Epithelial cell of prostate (primary cell): ENCODE data around the gene POLD2.
"Not testable (repeated sequence)": the region's sequence is repeated elsewhere in the genome, so short reads cannot be mapped to it uniquely, and the experiment has no call there.

Source experiments
- DNase-seq: peaks from one replicate; pipeline ENCODE4 v3.0.0-alpha.2; 2011; ENCODE audit warnings: low read depth, low spot score
- H3K27ac ChIP-seq: fragments of 450-650 bp; 2 replicates; pipeline ENCODE4 v1.5.1; 2017; ENCODE audit warnings: mild to moderate bottlenecking

POLD2 gene

DNA sequence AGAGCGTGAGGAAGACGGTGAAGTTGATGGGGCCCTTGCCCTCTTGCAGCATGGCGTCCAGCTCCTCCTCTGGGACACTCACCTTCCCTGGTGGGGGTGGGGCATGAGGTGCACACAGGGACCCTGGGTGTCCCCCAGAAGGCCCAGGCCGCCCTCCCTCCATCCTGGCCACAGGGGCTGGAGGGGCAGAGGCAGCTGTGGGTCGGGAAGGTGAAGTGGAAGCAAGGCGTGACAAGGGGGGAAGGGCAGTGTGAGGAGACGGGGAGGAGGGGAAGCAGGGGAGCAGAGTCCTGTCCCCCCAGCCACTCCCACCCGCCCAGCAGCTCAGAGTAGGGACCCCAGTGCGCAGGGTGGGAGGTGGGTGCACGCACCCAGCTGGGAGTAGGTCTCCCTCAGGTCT, 17.0 kb upstream of the POLD2 start:
- no peak overlapping the region for H3K27ac ChIP-seq
- DNase-seq = no peak

DNA sequence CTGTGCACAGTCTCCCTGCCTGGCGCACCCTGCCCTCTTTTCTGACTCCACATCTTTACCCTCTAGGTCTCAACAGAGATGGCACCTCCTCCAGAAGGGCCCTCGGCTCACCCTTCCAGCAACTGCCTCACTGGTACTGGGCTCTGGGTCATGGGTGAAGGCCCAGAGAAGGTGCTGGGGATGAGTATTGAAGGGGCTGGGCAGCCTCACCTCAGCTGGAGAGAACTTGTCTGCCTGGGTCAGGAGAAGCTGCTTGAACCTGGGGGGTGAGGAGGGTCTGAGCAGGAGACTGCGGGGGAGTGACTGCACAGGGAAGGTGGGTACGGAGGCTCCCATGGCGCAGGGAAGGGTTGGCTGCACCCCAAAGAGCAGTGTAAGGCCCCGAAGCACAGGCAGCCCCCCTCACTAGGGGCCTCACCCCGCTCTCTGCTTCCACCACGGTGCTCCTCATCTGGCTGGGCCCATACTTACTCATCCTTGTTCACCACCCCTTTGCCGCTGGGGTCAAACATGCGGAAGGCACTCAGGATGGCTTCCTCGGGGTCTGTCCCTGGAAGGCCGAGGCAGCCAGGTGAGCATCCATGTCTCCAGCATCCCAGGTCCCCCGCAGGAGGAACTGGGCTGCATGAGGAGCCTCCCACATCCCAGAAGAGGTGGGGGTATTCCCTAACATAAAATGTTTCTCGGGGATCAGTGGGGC, 16.1 kb upstream of the POLD2 start:
- no peak overlapping the region for H3K27ac ChIP-seq

DNA sequence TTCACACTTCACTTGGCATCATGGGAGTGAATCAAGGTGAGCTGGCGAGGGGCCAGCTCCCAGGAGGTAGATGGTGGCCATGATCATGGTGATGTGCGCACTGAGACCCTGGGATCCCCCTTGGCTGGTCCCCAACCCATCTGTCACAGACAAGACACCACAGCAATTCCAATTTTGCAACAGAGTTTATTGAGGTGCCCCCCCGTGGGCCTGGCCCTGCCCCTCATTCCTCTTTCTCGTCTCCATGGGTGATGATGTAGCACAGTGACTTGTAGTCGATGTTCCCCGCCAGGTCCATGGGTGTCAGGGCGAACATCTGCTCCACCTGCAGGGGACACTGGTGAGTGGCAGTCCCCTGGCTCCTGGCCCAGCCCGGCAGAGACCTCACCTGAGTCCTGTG, 15.3 kb upstream of the POLD2 start:
- H3K27ac ChIP-seq = no peak overlapping the region
- DNase-seq = no peak

More for the DNA sequence above, 16.1 kb upstream of the POLD2 start:
- no peak for DNase-seq

DNA sequence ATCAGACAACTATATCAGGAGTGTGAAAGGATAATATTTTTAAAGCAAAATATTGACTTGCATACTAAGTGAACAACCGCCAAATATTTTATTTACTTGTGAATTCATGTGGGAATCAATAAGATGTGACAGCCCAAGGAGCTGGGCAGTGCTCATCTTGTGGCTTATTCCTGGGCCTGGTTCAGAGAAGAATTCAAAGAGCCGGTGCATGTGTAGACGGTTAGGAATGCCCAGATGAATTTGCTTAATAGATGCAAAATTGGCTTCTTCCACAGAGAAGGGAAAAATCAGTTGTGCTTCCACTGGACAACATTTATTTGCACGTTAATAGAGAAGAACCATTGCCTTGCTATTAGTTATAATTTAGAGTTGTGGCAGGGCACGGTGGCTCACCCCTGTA, 13.4 kb upstream of the POLD2 start:
- H3K27ac ChIP-seq = no peak overlapping the region
- DNase-seq = no peak

DNA sequence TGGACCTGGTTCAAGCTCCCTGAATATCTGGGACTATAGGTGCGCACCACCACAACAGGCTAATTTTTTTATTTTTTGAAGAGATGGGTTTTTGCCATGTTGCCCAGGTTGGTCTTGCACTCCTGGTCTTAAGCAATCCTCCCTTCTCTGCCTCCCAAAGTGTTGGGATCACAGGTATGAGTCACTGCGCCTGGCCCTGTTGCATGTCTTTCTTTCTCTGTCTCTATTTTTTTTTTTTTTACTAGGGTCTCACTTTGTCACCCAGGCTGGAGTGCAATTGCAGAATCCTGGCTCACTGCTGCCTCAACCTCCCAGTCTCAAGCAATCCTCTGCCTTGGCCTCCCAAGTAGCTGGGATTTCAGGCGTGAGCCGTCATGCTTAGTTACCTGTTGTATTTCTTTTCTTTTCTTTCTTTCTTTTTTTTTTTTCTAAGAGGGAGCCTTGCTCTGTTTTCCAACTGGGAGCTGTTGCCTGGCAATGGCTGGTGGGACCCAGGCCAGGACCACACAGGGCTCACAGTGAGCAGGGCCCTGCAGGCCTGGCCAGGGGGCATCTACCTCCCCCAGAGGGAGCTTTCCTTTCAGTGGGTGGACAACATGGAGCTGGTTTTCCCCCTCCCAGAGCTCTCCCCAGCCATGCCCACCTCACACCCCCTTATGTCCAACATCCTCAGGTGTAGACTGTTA, 11.7 kb upstream of the POLD2 start:
- DNase-seq = no peak
- no peak overlapping the region for H3K27ac ChIP-seq

DNA sequence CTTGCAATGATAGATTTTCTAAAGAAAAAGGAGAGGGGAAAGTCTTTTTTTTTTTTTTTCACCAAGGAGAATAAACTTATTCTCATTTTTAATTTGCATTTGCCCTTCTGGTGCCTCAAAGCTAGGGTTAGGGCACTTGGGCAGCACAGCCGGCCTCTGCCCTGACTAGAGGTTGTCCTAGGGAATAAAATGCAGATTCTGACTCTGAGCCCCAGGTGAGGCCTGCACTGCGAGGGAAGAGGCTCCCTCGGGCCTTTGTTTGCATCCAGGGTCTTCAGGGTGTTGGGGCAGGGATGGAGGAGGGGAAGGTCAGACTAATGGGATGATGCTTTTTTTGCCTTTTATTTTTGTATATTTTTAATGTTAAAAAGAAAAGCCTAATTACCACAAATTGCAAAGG, 9.9 kb upstream of the POLD2 start:
- DNase-seq = no peak
- H3K27ac ChIP-seq = no peak overlapping the region

DNA sequence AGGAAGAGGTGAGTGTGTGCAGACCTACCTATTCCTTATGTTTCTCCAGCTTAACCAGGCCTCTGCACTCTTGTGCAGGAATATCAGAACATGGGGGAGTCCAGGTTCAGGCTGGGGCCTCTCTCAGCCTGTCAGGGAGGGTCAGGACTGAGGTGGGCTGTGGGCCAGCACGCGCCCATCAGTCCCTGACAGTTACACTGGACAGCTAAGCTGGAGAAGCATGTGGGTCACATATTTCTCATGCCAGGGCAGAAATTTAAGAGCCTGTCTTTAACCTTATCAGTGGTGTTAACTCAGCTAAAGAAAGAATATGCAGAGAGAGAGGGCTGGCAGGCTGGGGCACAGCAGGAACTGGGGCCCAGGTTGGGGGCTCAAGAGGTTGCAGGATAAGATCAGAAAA, 8.7 kb upstream of the POLD2 start:
- no peak overlapping the region for H3K27ac ChIP-seq
- no peak for DNase-seq

DNA sequence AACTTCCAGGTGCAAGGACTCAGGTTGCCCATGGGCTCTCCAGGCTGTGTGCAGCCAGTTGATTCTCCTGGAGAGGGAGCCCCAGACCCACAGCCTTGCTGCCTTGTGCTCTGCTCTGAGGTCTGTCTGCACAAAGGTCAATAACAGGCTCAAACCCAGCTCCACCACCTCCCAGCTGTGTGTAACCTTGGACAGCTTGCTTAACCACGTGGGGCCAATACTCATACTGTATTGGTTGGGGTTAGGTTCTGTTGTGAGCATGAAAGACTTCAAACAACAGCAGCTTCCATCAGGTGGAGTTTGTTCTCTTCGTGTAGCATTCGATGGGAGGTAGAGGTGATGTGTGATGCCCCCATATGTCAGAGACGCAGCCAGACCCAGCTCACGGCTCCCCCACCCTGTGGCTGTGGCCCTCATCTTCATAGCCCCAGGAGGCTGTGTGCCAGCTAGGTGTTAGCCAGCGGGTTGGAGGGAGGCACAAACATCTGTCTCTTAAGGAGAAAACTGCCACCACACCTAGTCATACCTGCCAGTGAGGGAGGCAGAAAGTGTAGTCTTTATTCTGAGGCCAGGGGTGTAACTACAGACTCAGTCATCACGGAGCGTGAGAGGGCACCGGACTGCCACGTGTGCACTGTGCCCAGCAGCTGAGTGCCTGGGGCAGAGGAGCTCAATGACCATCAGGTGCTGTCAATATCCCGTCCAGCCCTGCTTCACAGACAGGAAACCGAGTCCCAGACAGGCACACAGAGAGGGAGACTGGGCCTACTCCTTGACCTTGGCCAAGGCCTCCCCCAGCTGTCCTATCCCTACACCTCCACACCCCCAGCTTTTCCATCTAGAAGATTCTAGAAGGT, 8.1 kb upstream of the POLD2 start:
- no peak for DNase-seq
- no peak overlapping the region for H3K27ac ChIP-seq

DNA sequence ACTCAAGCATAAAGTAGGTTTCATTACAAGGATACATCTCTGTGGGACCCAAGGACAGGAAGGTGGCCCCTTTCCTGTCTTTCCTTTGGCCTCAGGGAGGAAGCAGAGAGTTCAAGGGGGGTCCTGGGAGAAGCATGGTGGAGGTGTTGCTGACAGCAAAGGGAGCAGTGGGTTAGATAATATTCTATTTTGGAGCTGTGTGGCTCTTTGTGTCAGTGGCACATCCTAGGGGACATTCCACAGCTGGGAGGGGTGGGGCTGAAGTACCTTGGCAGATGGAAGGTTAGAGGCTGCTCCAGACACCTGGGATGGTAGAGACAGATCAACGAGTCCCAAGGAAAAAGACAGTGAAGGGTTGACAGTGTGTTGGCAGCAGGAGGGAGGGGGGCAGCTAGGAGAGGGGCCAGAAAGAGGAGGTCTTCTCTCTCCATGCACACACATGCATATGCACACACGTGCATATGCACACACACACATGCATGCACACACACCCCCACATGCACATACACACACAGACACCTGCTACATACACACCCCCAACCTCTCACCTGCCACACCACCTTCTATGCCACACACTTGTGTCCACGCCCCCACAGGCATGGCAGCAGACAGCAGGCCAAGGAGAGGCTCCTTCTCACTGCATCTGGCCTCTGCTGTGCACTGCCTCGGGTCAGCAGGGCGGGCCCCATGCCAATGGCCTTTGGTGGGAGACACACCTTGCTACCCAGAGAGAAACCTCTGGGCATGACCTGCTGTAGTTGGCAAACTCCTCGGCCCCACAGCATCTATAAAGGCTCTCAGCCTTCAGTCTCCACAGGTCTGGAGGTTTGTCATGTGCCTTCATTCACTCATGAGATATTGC, 5.6 kb upstream of the POLD2 start:
- no peak overlapping the region for H3K27ac ChIP-seq
- no peak for DNase-seq

DNA sequence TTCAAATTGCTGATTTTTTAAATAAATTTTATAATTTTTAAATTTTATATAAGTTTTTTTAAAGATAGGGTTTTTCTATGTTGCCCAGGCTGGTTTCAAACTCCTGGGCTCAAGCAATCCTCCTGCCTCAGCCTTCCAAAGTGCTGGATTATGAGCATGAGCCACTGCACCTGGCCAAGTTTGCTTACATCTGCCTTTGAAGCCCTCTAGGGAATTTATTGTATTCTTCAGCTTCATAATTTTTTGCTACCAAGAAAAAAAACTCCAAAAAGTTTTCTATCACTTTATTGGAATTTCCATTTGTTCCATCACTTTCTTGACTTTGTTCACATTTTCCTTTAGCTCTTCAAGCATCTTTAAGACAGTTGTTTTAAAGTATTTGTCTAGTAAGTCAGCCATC, 3.8 kb upstream of the POLD2 start:
- H3K27ac ChIP-seq = no peak overlapping the region
- no peak for DNase-seq

DNA sequence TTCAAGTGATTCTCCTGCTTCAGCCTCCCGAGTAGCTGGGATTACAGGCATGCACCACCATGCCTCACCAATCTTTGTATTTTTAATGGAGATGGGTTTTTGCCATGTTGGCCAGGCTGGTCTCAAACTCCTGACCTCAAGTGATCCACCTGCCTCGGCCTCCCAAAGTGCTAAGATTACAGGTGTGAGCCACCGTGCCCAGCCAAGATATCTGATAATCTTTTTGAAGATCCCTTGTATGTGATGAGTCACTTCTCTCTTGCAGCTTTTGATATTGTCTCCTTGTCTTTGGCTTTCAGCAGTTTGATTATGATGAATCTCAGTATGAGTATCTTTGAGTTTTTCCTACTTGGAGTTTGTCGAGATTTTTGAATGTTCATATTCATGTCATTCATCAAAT, 3.2 kb upstream of the POLD2 start:
- H3K27ac ChIP-seq, DNase-seq: not testable (repeated sequence)

DNA sequence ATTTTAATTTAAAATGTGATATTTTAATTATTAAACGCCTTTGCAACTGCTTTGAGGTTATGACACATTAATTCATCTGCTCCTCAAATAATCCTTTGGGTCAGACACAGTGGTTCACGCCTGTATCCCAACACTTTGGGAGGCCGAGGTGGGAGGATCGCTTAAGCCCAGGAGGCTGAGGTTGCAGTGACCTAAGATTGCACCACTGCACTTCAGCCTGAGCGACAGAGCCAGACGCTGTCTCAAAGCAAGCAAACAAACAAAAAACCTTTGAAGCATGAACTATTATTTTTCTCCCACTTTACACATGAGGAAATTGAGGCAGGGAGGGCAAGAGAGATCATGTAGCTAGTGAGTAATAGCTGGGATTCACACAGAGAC, 1.5 kb upstream of the POLD2 start:
- H3K27ac ChIP-seq = no peak overlapping the region
- no peak for DNase-seq

DNA sequence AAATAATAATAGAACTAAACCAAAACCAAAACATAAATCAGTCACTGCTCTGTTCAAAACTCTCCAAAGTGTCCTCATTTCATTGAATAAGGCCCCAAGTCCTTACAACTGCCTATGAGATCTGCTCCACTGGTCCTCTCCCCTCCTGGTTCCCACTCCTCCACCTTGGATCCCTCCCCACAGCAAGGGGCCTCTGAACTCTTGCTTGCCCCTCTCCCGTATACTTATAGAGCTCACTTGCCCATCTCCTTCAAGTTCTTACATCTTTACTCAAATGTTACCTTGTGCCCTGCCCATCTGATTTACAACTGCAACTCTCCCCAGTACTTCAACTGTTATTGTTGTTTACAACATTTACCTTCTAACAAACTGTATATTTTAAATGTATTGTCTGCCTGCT, 819 bp downstream of the POLD2 start:
- no peak for DNase-seq
- no peak overlapping the region for H3K27ac ChIP-seq

DNA sequence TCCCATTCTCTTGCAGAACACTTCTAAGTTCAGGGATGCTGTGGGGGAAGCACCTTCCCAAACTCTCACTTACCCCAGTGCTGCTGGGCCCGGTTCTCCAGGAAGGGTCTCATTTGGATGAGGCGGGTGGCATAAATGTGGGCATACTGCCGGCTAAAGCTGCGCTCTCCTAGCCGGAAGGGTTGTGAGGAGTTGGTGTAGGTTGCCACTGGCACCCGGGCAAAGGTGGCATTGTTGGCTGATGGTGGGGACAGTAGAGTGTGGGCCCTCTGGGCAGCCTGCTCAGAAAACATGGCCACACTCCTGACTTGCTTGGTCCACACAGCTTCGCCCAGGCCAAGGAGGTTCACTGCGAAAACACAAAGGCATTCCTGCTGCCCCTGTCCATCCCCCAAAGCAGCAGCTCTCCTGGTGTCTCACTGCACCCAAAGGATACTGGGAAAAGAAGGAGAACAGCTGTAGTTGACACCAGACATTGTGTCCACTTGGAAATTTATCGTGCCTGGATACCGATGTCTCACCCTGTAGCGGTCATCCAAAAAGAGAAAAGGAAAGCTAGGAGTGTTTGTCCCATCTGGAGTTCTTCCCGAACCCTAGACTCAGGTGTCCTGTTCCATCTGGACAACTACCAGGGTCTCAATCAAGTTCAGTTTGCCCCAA, 1.5 kb downstream of the POLD2 start:
- no peak for DNase-seq
- H3K27ac ChIP-seq = no peak overlapping the region

DNA sequence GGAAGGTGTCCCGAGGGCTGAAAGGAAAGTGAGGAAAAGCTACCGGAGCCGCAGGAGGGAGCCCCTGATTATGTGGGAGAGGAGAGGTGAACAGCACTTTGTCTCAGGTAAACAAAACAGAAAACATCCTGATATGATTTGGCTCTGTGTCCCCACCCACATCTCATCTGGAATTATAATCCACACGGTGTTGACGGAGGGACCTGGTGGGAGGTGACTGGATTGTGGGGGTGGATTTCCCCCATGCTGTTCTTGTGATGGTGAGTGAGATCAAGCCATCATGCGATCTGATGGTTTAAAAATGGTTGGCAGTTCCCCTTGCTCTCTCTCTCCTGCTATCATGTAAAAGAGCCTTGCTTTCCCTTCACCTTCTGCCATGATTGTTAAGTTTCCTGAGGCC, 3.0 kb downstream of the POLD2 start:
- DNase-seq = no peak
- H3K27ac ChIP-seq = no peak overlapping the region

DNA sequence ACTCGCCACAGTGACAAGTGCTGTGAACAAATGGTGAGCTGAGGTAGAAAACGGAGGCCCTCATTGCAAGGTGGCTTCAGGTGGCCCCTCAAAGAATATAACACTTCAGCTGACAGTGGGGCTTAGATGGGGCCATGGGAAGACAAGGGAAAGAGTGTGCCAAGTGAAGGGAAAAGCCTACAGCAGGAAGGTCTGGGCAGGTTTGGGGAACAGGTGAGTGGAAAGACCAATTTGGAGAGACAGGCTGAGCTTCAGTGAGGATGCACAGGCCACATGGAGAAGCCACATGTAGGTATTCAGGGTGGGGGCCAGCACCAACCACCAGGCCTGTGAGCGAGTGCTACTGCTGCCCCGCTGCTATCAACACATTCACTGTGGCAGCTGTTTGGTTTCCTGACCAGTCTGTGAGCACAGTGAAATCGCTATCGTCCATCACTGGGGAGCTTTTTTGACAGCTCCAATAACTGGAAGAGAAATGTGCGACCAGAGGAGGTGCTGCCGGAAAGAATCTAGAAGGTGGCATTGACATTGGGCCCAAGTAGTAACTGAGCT, 3.4 kb downstream of the POLD2 start:
- DNase-seq = no peak
- no peak overlapping the region for H3K27ac ChIP-seq

DNA sequence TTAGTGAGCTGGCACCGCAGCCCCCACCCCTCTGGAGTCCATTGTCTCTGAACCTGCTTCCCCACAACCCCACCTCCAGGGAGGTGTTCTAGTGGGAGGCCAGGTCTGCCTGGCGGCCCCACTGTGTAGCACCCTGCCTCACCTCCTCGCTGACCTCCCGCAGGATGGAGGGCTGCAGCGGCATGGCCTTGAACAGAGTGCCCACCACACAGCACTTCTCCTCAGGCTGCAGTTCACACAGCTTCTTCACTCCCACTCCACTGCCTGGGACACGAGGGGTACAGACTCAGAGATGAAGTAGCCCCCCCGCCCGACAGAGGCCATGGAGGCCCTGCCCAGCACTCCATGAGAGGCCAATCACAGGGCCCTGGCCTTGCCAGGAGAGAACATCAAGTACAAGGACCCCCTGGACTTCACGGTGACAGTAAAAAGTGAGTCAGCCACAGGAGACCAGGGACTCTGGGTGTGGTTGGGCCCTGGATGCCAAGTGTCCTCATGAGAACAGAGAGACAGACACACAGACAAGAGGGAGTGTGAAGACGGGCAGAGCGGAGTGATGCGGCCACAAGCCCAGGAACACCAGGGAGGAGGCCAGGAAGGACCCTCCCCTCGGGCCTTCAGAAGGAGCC, 5.4 kb downstream of the POLD2 start:
- H3K27ac ChIP-seq = no peak overlapping the region
- no peak for DNase-seq

DNA sequence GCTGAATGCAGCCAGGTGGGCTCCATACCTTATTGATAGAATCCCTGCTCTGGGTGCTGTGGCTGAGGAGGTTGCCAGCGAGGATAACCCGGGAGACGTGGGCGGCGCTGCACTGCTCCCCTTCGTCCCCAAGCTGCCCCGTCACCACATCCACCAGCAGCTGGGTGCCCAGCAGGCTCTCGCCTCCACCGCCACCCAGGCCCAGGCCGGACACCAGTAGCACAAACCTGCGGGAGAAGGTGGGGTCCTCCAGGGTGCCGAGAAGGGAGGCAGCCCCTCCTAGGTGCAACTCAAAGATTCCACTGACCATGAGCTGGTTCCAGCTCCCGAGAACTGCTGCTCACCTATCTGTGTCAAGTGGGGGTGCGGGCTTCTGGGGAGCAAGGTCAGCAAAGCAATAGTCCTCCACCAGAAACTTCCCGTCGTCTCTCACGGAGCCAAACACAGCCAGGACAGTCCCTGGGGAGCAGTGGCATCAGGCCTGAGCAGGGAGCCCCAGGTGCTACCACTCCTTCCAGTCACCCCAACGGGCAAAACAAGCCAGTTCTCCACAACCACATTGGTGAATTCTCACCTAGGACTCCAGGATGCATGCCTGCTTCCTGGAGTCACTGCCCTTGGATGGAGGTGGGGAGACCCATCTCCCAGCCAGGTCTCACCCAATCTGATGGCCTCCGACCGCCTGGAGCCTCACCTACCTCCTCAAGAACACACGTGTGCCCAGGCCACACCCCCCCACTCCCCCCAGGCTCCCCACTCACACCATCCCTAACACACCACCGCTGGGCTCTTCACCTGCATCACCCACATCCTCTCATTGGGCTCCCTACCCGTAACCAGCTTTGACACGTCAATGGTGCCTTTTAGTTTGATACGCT, 6.3 kb downstream of the POLD2 start:
- no peak for DNase-seq
- no peak overlapping the region for H3K27ac ChIP-seq
